Immature natural killer cell (primary cell): Measurements from ENCODE around the gene GALNT18. TPM values are rescaled to one million over a fixed set of nuclear protein-coding genes. Genes with fewer than 3 reads are reported as not detected.
"Not testable (repeated sequence)": the region's sequence is repeated elsewhere in the genome, so short reads cannot be mapped to it uniquely, and the experiment has no call there.

Experiments used
- DNase-seq, 3 donors: peaks; one replicate each; pipeline ENCODE4 v3.0.0; 2022; ENCODE audit warnings: mixed read lengths in 1 of 3
- H3K27ac Mint-ChIP-seq, 6 donors: one replicate each; pipeline ENCODE4 v1.8.0; 2020; ENCODE audit warnings: mixed read lengths in 6 of 6, mild to moderate bottlenecking in 5 of 6, inconsistent platforms in 4 of 6, moderate library complexity in 3 of 6
- H3K27me3 Mint-ChIP-seq, 3 donors: one replicate each; pipeline ENCODE4 v1.8.0; 2020 to 2021; ENCODE audit warnings: low read depth in 3 of 3, mild to moderate bottlenecking in 3 of 3, mixed read lengths in 3 of 3, moderate library complexity in 3 of 3, inconsistent platforms in 1 of 3
- H3K36me3 Mint-ChIP-seq, 3 donors: one replicate each; pipeline ENCODE4 v1.8.0; 2020; ENCODE audit warnings: mixed read lengths in 3 of 3, inconsistent platforms in 2 of 3, mild to moderate bottlenecking in 2 of 3
- H3K4me1 Mint-ChIP-seq, 2 donors: one replicate each; pipeline ENCODE4 v1.8.0; 2020; ENCODE audit warnings: inconsistent platforms in 2 of 2, mild to moderate bottlenecking in 2 of 2, mixed read lengths in 2 of 2, moderate library complexity in 1 of 2
- H3K4me3 Mint-ChIP-seq, 5 donors: one replicate each; pipeline ENCODE4 v1.8.0; 2020; ENCODE audit warnings: mild to moderate bottlenecking in 5 of 5, mixed read lengths in 5 of 5, inconsistent platforms in 3 of 5, moderate library complexity in 3 of 5
- H3K9me3 Mint-ChIP-seq, 6 donors: one replicate each; pipeline ENCODE4 v1.8.0; 2020; ENCODE audit warnings: mild to moderate bottlenecking in 6 of 6, mixed read lengths in 6 of 6, inconsistent platforms in 4 of 6, moderate library complexity in 3 of 6
- polyA plus RNA-seq, 3 donors: library from polyadenylated mRNA; unstranded; fragments of 300-500 nt; fragmentation: Illumina TruSeq; gene quantifications; one replicate each; pipeline ENCODE4 v1.2.3, GENCODE V29; 2021

GALNT18 gene
- polyA plus RNA-seq, 3 donors from 2014 or later: 0.10 to 0.93 TPM; not detected in 1

DNA sequence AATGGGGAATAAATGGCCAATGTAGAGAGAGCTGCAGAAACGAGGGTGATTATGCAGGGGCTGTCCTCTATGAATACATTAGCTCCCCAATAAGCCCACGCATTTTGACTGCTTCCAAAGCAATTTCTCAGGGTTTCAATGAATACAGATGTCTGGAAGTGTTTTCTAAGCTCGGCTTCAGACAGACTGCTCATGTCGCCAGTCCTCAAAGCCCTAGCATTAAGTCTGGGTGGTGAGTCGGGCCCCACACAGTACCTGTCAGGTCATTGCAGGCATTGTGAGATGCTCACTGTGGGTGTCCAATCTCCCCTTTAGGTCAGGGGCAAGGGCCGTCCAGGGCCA is 250.9 kb downstream of the GALNT18 start:
- Mint-ChIP-seq H3K9me3 (no peaks in the 10 kb centered on the region), H3K4me1 (no peaks in the 10 kb centered on the region), H3K27ac (no peak overlapping the region), H3K27me3 (peaks cover 0 to 2% (median 2%) of the 10 kb centered on the region in 3 donors), H3K4me3 (no peak overlapping the region), H3K36me3 (no peaks in the 10 kb centered on the region)
- no peak for DNase-seq

DNA sequence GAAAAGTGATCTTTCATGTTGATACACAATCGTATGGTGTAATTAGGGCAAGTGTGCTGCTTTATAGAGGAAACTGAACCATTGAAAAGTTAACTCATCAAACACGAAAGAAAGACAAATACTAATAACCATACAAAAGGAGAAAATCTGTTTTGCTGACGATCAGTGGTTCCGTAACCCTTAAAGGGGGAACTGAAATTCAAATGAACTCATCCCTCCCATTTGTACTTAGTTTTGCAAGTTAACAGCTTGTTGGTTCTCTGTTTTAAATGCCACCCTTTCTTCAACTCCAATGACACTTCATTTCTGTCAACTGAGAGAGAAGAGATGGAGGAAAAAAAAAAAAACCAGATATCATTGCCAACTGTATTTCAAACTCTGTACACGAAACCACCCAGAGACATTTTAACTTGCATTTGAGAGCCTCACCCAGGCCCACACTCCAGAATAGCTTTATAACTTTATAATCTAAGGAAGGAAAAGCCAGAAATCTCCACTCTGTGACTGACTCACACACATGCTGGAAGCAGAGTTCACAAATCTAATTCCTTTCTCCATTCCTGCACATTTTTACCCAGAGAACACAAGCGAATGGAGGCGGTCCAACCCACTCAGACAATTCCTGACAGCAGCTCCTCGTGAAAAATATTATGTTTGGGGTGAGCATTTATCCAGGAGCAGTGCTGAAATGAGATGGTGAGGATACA is 251.4 kb downstream of the GALNT18 start:
- no peaks in the 10 kb centered on the region for H3K9me3 Mint-ChIP-seq
- H3K36me3 Mint-ChIP-seq: no peaks in the 10 kb centered on the region
- DNase-seq: no peak
- no peak overlapping the region for H3K27ac Mint-ChIP-seq
- H3K27me3 Mint-ChIP-seq: peaks cover 0 to 2% (median 2%) of the 10 kb centered on the region in 3 donors
- no peak overlapping the region for H3K4me3 Mint-ChIP-seq
- no peaks in the 10 kb centered on the region for H3K4me1 Mint-ChIP-seq

DNA sequence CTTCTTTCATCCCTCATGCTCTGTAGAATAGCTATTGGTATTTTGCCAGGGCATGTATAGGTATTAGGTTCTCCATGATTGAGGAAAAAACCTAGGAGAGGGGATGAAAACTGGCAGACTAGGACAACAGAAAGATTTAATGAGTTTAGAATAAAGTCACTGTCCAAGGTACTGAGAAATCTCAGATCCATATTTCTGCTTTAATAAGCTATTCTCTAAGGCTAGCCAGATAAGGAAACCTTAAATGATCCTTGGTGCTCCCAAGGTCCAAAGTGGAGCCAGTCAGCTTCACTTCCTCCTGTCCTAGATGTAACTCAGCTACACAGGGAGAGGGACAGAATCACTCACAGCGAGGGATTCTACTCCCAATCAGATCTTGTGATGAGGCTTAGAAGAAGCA is 255.0 kb downstream of the GALNT18 start:
- Mint-ChIP-seq H3K36me3 (no peaks in the 10 kb centered on the region), H3K27ac (no peak overlapping the region), H3K9me3 (peaks cover 0 to 3% (median 0%) of the 10 kb centered on the region in 6 donors), H3K4me3 (no peak overlapping the region), H3K4me1 (no peaks in the 10 kb centered on the region), H3K27me3 (peaks cover 0 to 4% (median 2%) of the 10 kb centered on the region in 3 donors)
- DNase-seq: no peak

DNA sequence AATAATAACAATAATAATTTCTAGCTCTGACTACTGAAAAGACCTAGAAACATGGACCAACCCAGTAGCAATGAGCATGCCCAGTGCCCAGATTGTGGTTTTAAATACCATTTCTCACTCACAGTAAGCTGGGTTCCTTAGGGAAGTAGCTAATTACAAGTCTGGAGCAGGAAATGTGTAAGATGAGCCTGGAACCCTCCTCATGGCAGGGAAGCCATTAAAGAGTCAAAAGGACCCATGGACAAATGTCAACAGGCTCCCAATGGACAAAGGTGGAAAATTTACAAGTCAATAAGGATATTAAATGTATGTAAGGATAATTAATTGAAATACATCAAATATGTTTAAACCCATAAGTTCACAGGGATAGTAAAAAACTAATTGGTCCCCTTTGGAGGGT is 258.1 kb downstream of the GALNT18 start:
- H3K4me1 Mint-ChIP-seq: no peaks in the 10 kb centered on the region
- no peaks in the 10 kb centered on the region for H3K36me3 Mint-ChIP-seq
- H3K9me3 Mint-ChIP-seq: peaks cover 0 to 3% (median 0%) of the 10 kb centered on the region in 6 donors
- H3K27me3 Mint-ChIP-seq: peaks cover 3 to 6% (median 4%) of the 10 kb centered on the region in 3 donors
- H3K27ac Mint-ChIP-seq: no peak overlapping the region
- no peak for DNase-seq
- H3K4me3 Mint-ChIP-seq: no peak overlapping the region

DNA sequence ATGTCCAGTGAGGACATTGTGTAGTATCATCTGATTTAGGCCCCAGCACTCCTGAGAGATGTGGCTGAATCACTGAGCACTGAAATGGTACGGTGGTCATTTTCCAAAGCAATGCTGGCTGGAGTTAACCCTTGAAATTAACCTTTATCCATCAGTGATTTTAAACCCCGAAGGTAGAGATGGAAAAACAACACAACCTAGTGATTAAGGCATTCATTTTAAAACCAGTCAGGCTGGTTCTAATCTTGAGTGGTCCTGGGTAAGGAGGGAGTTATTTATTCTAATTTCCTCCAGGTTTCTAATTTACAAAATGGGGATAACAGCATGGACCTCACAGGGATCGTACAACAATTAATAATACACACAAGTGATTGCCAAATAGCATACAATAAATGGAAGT is 262.2 kb downstream of the GALNT18 start:
- no peak for DNase-seq
- peaks cover 0 to 3% (median 0%) of the 10 kb centered on the region in 6 donors for H3K9me3 Mint-ChIP-seq
- H3K36me3 Mint-ChIP-seq: no peaks in the 10 kb centered on the region
- no peaks in the 10 kb centered on the region for H3K4me1 Mint-ChIP-seq
- no peak overlapping the region for H3K27ac Mint-ChIP-seq
- peaks cover 2 to 9% (median 5%) of the 10 kb centered on the region in 3 donors for H3K27me3 Mint-ChIP-seq
- H3K4me3 Mint-ChIP-seq: no peak overlapping the region

DNA sequence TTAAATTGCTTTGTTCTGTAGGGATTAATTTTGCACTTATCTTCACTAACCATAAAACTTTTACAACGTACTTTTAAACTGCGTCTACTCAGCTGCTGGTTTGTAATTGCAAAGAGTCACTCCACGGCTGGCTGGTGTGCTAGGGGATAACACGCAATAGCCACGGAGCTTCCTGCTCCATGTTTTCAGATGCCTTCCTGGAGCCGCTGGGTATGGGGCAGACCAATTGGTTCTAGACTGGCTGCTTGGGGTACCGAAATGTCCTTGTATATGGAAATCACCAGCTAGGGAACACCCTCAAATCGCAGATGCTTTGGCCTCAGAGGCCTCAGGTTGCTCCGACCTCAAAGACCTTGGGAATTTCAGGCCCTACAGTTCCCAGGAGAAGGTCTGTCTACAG is 265.0 kb downstream of the GALNT18 start:
- H3K27ac Mint-ChIP-seq: no peak overlapping the region
- H3K4me1 Mint-ChIP-seq: no peaks in the 10 kb centered on the region
- H3K36me3 Mint-ChIP-seq: no peaks in the 10 kb centered on the region
- no peak overlapping the region for H3K4me3 Mint-ChIP-seq
- peaks cover 0 to 6% (median 5%) of the 10 kb centered on the region in 3 donors for H3K27me3 Mint-ChIP-seq
- no peaks in the 10 kb centered on the region for H3K9me3 Mint-ChIP-seq
- DNase-seq: no peak

DNA sequence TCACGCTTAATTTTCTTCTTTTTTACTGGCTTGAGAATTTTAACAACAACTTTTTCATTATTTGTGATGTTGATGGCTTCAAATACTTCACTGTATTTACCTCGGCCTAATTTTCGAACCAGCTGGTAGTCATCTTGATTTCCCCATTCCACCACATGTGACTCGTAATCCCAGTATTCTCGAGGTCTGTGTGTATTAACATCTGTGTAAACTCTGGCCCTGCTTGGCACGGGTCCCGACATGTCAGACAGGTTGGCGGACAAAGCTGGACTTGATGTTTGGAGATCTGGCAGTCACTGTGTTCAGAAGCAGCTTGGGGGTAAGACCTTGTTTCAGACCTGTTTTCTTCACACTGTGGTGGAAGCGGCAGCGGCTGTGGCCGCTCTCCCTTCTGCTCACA is 268.9 kb downstream of the GALNT18 start, which contains the start of gene CSNK2A3:
TSS of gene CSNK2A3 (minus strand) at position 373 of the 400 bp plus-strand sequence. CDS start at position 242, 131 bp downstream.
- not testable (repeated sequence) for DNase-seq, H3K4me3 Mint-ChIP-seq, H3K27me3 Mint-ChIP-seq, H3K27ac Mint-ChIP-seq, H3K36me3 Mint-ChIP-seq, H3K4me1 Mint-ChIP-seq, H3K9me3 Mint-ChIP-seq

DNA sequence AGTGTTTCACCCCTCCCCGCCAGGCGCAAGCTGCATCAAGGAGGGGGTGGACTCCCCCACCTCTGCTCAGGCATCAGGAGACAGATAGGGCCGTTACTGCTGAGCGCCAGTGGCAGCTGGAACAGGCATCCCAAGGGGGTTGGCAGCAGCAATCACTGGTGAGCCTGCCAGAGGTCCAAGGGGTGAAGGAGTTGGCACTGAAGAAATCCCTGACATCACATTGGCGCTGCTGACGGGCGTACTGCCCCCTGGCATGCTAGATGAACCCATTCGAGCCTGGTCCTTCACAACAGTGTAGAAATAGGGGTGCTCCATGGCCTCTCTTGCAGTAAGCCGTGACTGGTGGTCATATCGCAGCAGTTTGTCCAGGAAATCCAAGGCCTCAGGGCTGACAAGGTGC is 270.0 kb downstream of the GALNT18 start:
- not testable (repeated sequence) for H3K27me3 Mint-ChIP-seq, H3K4me1 Mint-ChIP-seq, H3K9me3 Mint-ChIP-seq, DNase-seq, H3K36me3 Mint-ChIP-seq, H3K4me3 Mint-ChIP-seq, H3K27ac Mint-ChIP-seq

DNA sequence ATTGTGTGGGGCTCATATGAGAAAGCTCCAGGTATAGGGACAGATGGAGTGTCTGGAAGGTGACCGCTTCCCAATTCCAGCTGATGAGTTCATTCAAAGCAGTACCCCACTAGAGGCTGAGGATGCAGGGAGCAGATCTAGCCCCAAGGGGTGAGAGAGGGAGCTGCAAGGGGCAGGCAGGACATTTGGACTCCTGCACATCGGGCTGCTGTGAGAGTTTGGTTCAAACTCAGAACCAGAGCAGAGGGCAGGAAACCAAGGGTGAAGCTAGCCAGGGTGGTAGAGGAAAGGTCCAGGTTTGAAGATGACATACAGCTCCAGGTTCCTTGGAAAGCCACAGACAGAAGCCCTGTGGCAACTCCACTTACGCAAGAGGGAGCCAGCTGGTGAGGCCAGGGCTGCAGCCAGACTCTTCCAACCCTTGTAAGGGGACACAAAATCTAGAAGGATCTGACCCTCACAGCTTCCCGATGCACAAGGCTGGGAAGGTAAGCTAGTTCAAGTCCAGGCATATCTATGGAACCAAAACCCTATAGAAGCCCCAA is 270.7 kb downstream of the GALNT18 start:
- H3K4me1 Mint-ChIP-seq: no peaks in the 10 kb centered on the region
- no peaks in the 10 kb centered on the region for H3K9me3 Mint-ChIP-seq
- H3K4me3 Mint-ChIP-seq: no peak overlapping the region
- H3K27ac Mint-ChIP-seq: no peak overlapping the region
- H3K36me3 Mint-ChIP-seq: no peaks in the 10 kb centered on the region
- peaks cover 2% of the 10 kb centered on the region in 3 donors for H3K27me3 Mint-ChIP-seq
- no peak for DNase-seq

DNA sequence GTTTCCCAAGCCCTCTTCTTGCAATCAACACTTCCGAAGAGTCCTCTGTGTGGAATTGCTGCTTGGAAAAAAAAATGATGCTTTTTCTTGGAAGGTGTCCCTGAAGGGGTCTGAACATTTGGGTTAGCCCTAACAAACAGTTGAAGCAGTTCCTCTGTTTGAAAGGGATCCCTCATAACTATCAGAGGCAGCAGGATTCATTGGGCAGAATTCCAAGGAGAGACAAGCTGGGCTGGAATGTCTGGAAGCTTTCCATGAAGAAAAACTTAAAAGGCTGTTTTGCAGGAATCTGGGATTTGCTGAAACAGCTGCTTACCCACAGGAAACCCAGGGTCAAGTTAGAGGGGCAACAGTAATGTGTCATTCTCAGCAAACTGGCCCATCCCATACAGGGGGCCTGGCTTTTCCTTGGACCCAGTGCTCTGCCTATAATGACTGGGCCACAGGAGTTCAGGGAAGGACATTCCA is 271.9 kb downstream of the GALNT18 start:
- peaks cover 2 to 3% (median 2%) of the 10 kb centered on the region in 3 donors for H3K27me3 Mint-ChIP-seq
- no peaks in the 10 kb centered on the region for H3K4me1 Mint-ChIP-seq
- H3K4me3 Mint-ChIP-seq: no peak overlapping the region
- no peaks in the 10 kb centered on the region for H3K36me3 Mint-ChIP-seq
- DNase-seq: no peak
- H3K9me3 Mint-ChIP-seq: no peaks in the 10 kb centered on the region
- no peak overlapping the region for H3K27ac Mint-ChIP-seq

DNA sequence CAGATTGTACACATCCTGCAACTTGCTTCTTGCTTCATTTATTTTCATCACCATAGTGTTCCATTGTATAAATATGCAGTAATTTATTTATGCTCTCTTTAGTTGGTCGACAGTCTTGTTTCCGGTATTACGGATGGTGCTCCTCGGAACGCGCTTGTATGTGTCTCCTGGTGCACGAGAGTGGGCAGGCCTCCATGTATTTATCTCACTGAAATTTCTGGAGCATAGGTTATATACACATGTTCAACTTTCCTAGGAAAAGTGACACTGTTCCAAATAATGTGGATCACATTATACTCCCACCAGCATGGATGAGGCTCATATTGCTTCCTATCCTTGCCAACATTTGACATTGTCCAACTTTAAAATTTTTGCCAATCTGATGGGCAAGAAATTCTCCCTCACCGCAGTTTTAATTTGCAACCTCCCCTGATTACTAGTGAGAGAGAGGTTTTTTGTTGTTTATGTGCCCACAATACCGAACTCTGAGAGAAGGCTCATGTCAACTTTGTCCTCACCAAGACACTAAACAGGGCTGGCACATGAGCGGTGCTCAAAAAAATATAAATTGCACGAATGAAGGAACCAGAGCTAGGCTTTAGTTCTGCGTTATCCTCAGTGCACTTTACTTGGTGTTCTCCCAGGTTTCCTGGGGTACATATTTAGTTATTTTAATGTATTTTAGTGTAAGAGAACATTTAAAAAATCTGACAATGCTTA is 272.5 kb downstream of the GALNT18 start:
- H3K36me3 Mint-ChIP-seq: no peaks in the 10 kb centered on the region
- no peak overlapping the region for H3K4me3 Mint-ChIP-seq
- no peak overlapping the region for H3K27ac Mint-ChIP-seq
- H3K27me3 Mint-ChIP-seq: peaks cover 2 to 3% (median 2%) of the 10 kb centered on the region in 3 donors
- no peak for DNase-seq
- no peaks in the 10 kb centered on the region for H3K4me1 Mint-ChIP-seq
- no peaks in the 10 kb centered on the region for H3K9me3 Mint-ChIP-seq

DNA sequence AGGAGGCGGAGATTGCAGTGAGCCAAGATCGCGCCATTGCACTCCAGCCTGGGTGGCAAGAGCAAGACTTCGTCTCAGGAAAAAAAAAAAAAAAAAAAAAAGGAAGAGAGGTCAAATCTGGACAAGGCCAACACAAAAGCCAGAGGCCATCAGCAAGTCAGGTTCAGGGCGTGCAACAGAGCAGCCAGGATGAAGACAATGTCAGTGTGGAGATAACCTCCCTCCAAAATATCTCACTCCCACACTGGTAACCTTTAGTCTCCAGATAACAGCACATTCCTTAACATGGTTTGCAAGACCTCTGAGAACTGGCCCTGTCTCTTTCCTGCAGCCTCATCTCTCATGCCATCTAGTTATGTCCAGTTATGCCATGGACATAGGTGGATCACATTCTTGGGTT is 273.5 kb downstream of the GALNT18 start:
- no peak overlapping the region for H3K4me3 Mint-ChIP-seq
- H3K36me3 Mint-ChIP-seq: no peaks in the 10 kb centered on the region
- no peaks in the 10 kb centered on the region for H3K4me1 Mint-ChIP-seq
- DNase-seq: no peak
- no peaks in the 10 kb centered on the region for H3K9me3 Mint-ChIP-seq
- H3K27me3 Mint-ChIP-seq: peaks cover 2 to 3% (median 2%) of the 10 kb centered on the region in 3 donors
- H3K27ac Mint-ChIP-seq: no peak overlapping the region

DNA sequence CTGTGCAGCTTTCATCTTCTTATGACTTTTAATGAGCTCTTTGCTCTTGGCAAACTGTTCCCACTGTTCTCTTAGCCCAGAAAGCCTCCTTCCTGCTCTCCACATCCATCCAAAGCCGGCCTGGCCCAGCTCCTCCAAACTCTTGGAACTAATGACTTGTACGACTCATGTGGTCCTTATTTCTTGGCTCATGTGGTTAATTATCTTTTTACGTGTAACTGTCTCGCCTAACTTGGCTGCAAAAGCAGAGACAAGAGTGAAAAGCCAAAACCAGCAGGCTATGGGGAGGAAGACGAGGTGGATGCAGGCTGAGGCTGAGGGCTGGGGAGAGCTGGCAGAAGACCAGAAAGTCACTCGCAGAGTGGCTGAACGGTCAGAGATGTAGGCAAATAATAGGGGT is 274.2 kb downstream of the GALNT18 start:
- H3K27ac Mint-ChIP-seq: no peak overlapping the region
- H3K9me3 Mint-ChIP-seq: no peaks in the 10 kb centered on the region
- H3K27me3 Mint-ChIP-seq: peaks cover 2 to 3% (median 2%) of the 10 kb centered on the region in 3 donors
- H3K4me3 Mint-ChIP-seq: no peak overlapping the region
- DNase-seq: no peak
- H3K36me3 Mint-ChIP-seq: no peaks in the 10 kb centered on the region
- no peaks in the 10 kb centered on the region for H3K4me1 Mint-ChIP-seq

DNA sequence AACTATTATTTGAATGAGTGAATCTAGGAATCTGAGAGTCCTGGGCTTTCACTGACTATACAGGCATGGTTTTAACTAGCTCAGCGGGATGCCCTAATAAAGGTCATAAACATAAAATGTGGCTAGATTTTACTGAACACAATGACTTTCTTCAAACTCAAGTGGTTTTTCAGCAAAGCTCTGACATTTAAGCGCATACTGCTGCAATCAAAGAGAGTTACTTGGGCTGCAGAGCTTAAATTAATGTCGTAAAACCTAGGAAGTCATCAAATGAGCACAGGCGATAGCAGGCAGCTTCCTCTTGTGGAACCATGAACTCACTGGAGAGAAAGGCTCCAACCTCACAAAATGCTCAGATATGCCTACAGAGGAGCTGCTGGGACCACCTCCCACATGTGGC is 275.5 kb downstream of the GALNT18 start:
- no peak overlapping the region for H3K27ac Mint-ChIP-seq
- peaks cover 2 to 3% (median 2%) of the 10 kb centered on the region in 3 donors for H3K27me3 Mint-ChIP-seq
- H3K36me3 Mint-ChIP-seq: no peaks in the 10 kb centered on the region
- no peak overlapping the region for H3K4me3 Mint-ChIP-seq
- no peak for DNase-seq
- H3K4me1 Mint-ChIP-seq: no peaks in the 10 kb centered on the region
- H3K9me3 Mint-ChIP-seq: no peaks in the 10 kb centered on the region
